SJSA1 (cell line): Measurements from ENCODE around the gene NFATC3. TPM values are rescaled to one million over a fixed set of nuclear protein-coding genes. Genes with fewer than 3 reads are reported as not detected.

ENCODE experiments used
- DNase-seq, 2 experiments: peaks; one replicate each; pipeline ENCODE4 v3.0.0-alpha.2; 2015 to 2020; ENCODE audit warnings: low spot score in 2 of 2, low read depth in 1 of 2
- H3K27ac ChIP-seq: fragments of 250-450 bp; sonication (Bioruptor Pico); 2 replicates; pipeline ENCODE4 v1.5.1; 2020; ENCODE audit warnings: mild to moderate bottlenecking, moderate library complexity
- H3K27me3 ChIP-seq: fragments of 250-450 bp; sonication (Bioruptor Pico); replicated peaks from 2 replicates; pipeline ENCODE4 v1.5.1; 2020; ENCODE audit warnings: mild to moderate bottlenecking, moderate library complexity
- H3K36me3 ChIP-seq: fragments of 250-450 bp; sonication (Bioruptor Pico); 2 replicates; pipeline ENCODE4 v1.5.1; 2020; ENCODE audit warnings: mild to moderate bottlenecking
- H3K4me1 ChIP-seq: fragments of 250-450 bp; sonication (Bioruptor Pico); replicated peaks from 2 replicates; pipeline ENCODE4 v1.6.1; 2021; ENCODE audit warnings: mild to moderate bottlenecking
- H3K4me3 ChIP-seq: fragments of 250-450 bp; sonication (Bioruptor Pico); 2 replicates; pipeline ENCODE4 v1.5.1; 2020; ENCODE audit warnings: mild to moderate bottlenecking
- H3K9me3 ChIP-seq: fragments of 250-450 bp; sonication (Bioruptor Pico); replicated peaks from 2 replicates; pipeline ENCODE4 v1.5.1; 2020; ENCODE audit warnings: mild to moderate bottlenecking
- total RNA-seq: library from RNA; depleted of rRNA; stranded (reverse); fragments of >200 nt; shearing (Covaris generic); gene quantifications from 2 replicates; pipeline ENCODE4 v1.2.3, GENCODE V29; 2014

Gene NFATC3
- total RNA-seq, 1 experiment from 2014 or later, result 33.8 TPM

- Histone ChIP-seq H3K36me3 (peaks cover 26% of the 10 kb centered on the region), H3K27me3 (no peaks in the 10 kb centered on the region), H3K27ac (no peak overlapping the region), H3K4me3 (no peak overlapping the region), H3K4me1 (no peaks in the 10 kb centered on the region), H3K9me3 (no peaks in the 10 kb centered on the region)
- DNase-seq, result no peak
Measured at GRCh38 chr16:68077866-68078700, 7.1 kb upstream of the NFATC3 start.

GRCh38 chr16:68078701-68079375 lies 6.3 kb upstream of the NFATC3 start:
- Histone ChIP-seq H3K27ac (no peak overlapping the region), H3K36me3 (peaks cover 23% of the 10 kb centered on the region), H3K27me3 (no peaks in the 10 kb centered on the region), H3K4me3 (no peak overlapping the region), H3K4me1 (peaks cover 1% of the 10 kb centered on the region), H3K9me3 (no peaks in the 10 kb centered on the region)
- no peak for DNase-seq

- Histone ChIP-seq H3K36me3 (peaks cover 21% of the 10 kb centered on the region), H3K4me3 (no peak overlapping the region), H3K4me1 (peaks cover 6% of the 10 kb centered on the region), H3K27ac (no peak overlapping the region), H3K9me3 (no peaks in the 10 kb centered on the region), H3K27me3 (no peaks in the 10 kb centered on the region)
- no peak for DNase-seq
Measured at GRCh38 chr16:68079376-68079625, 5.9 kb upstream of the NFATC3 start.

GRCh38 chr16:68079626-68080344 lies 5.4 kb upstream of the NFATC3 start:
- H3K9me3 ChIP-seq, result no peaks in the 10 kb centered on the region
- H3K4me1 ChIP-seq, result peaks cover 11% of the 10 kb centered on the region
- no peak for DNase-seq
- no peak overlapping the region for H3K27ac ChIP-seq
- H3K4me3 ChIP-seq, result no peak overlapping the region
- H3K36me3 ChIP-seq, result peaks cover 20% of the 10 kb centered on the region
- no peaks in the 10 kb centered on the region for H3K27me3 ChIP-seq

GRCh38 chr16:68081861-68082628 lies 3.1 kb upstream of the NFATC3 start:
- H3K36me3 ChIP-seq, result peaks cover 20% of the 10 kb centered on the region
- H3K4me3 ChIP-seq, result no peak overlapping the region
- no peaks in the 10 kb centered on the region for H3K9me3 ChIP-seq
- H3K27me3 ChIP-seq, result no peaks in the 10 kb centered on the region
- DNase-seq, result no peak
- H3K4me1 ChIP-seq, result peaks cover 18% of the 10 kb centered on the region
- H3K27ac ChIP-seq, result no peak overlapping the region

- no peaks in the 10 kb centered on the region for H3K27me3 ChIP-seq
- H3K4me1 ChIP-seq, result peaks cover 19% of the 10 kb centered on the region
- DNase-seq, result no peak
- H3K4me3 ChIP-seq, result no peak overlapping the region
- no peaks in the 10 kb centered on the region for H3K9me3 ChIP-seq
- H3K36me3 ChIP-seq, result peaks cover 16% of the 10 kb centered on the region
- H3K27ac ChIP-seq, result no peak overlapping the region
Measured at GRCh38 chr16:68082629-68083238, 2.4 kb upstream of the NFATC3 start.

GRCh38 chr16:68083239-68083781 lies 1.9 kb upstream of the NFATC3 start:
- Histone ChIP-seq H3K4me3 (no peak overlapping the region), H3K9me3 (no peaks in the 10 kb centered on the region), H3K4me1 (peaks cover 19% of the 10 kb centered on the region), H3K27me3 (no peaks in the 10 kb centered on the region), H3K36me3 (peaks cover 12% of the 10 kb centered on the region), H3K27ac (no peak overlapping the region)
- no peak for DNase-seq

- DNase-seq, result no peak
- Histone ChIP-seq H3K4me3 (peak overlapping the region; percentile 97), H3K27me3 (no peaks in the 10 kb centered on the region), H3K36me3 (peaks cover 6% of the 10 kb centered on the region), H3K4me1 (peaks cover 19% of the 10 kb centered on the region), H3K9me3 (no peaks in the 10 kb centered on the region), H3K27ac (peak overlapping the region; percentile 89)
Measured at GRCh38 chr16:68083861-68084503, 1.2 kb upstream of the NFATC3 start.

GRCh38 chr16:68084504-68085258 lies 489 bp upstream of the NFATC3 start:
- no peaks in the 10 kb centered on the region for H3K9me3 ChIP-seq
- peaks cover 19% of the 10 kb centered on the region for H3K4me1 ChIP-seq
- H3K36me3 ChIP-seq, result peaks cover 6% of the 10 kb centered on the region
- H3K27ac ChIP-seq, result peak overlapping the region; percentile 89
- DNase-seq, result peak; percentile 90 to 91
- H3K27me3 ChIP-seq, result no peaks in the 10 kb centered on the region
- H3K4me3 ChIP-seq, result peak overlapping the region; percentile 97

- peak overlapping the region; percentile 97 for H3K4me3 ChIP-seq
- H3K4me1 ChIP-seq, result peaks cover 22% of the 10 kb centered on the region
- H3K27ac ChIP-seq, result peak overlapping the region; percentile 31; the same call in 1 of the 2 replicates
- DNase-seq, result peak in 1 of 2 experiments; percentile 38
- peaks cover 6% of the 10 kb centered on the region for H3K36me3 ChIP-seq
- H3K27me3 ChIP-seq, result no peaks in the 10 kb centered on the region
- no peaks in the 10 kb centered on the region for H3K9me3 ChIP-seq
Measured at GRCh38 chr16:68086336-68086841, 1.2 kb downstream of the NFATC3 start.

GRCh38 chr16:68086860-68087268 lies 1.7 kb downstream of the NFATC3 start:
- Histone ChIP-seq H3K36me3 (peaks cover 6% of the 10 kb centered on the region), H3K4me3 (peak overlapping the region; percentile 97), H3K4me1 (peaks cover 26% of the 10 kb centered on the region), H3K27ac (no peak overlapping the region), H3K27me3 (no peaks in the 10 kb centered on the region), H3K9me3 (no peaks in the 10 kb centered on the region)
- DNase-seq, result no peak

- Histone ChIP-seq H3K9me3 (no peaks in the 10 kb centered on the region), H3K36me3 (peaks cover 6% of the 10 kb centered on the region), H3K27me3 (no peaks in the 10 kb centered on the region), H3K4me3 (no peak overlapping the region), H3K4me1 (peaks cover 28% of the 10 kb centered on the region), H3K27ac (no peak overlapping the region)
- no peak for DNase-seq
Measured at GRCh38 chr16:68087688-68088087, 2.5 kb downstream of the NFATC3 start.
